WTC11 (cell line): ENCODE measurements around the gene MYBPH. TPM values are rescaled to one million over a fixed set of nuclear protein-coding genes. Genes with fewer than 3 reads are reported as not detected.

Source experiments
- ATAC-seq: fragments of 200-7000 bp; cut with Tn5 transposase; 2 replicates; pipeline ENCODE4 v1.10.0; 2021; ENCODE audit warnings: mild to moderate bottlenecking, moderate library complexity
- CTCF ChIA-PET: fragments of 300-600 bp; sonication (Branson Sonifier 250); formaldehyde crosslinking; loops from one replicate; lab custom pipeline; 2021; ENCODE audit warnings: antibody characterized with exemption; lab: Charles Lee
- POLR2A ChIA-PET: fragments of 350-600 bp; sonication (Branson Sonifier 250); formaldehyde crosslinking; loops from one replicate; lab custom pipeline; 2021; ENCODE audit warnings: antibody characterized with exemption; lab: Charles Lee
- DNase-seq: peaks from one replicate; pipeline ENCODE4 v3.0.0; 2021; ENCODE audit warnings: low spot score
- H3K27ac Mint-ChIP-seq: 2 replicates; pipeline ENCODE4 v1.8.0; 2021; ENCODE audit warnings: mixed read lengths
- H3K27me3 Mint-ChIP-seq: 2 replicates; pipeline ENCODE4 v1.8.0; 2021; ENCODE audit warnings: low read depth, mild to moderate bottlenecking, moderate library complexity, mixed read lengths
- H3K36me3 Mint-ChIP-seq: 2 replicates; pipeline ENCODE4 v1.8.0; 2021; ENCODE audit warnings: mixed read lengths
- H3K4me1 Mint-ChIP-seq: 2 replicates; pipeline ENCODE4 v1.8.0; 2022; ENCODE audit warnings: mixed read lengths
- H3K4me3 Mint-ChIP-seq: 2 replicates; pipeline ENCODE4 v1.8.0; 2021; ENCODE audit warnings: mild to moderate bottlenecking, moderate library complexity, mixed read lengths
- H3K9me3 Mint-ChIP-seq: 2 replicates; pipeline ENCODE4 v1.8.0; 2021; ENCODE audit warnings: mixed read lengths
- FOXP4 ChIP-seq: sonication (generic); formaldehyde crosslinking; IDR thresholded peaks from 2 replicates; pipeline ENCODE4 v1.8.0; 2022; ENCODE audit warnings: mild to moderate bottlenecking, missing genetic modification reagents
- GRHL2 ChIP-seq: fragments of 250-450 bp; sonication (Bioruptor Pico); IDR thresholded peaks from 2 replicates; pipeline ENCODE4 v1.8.0; 2022; ENCODE audit warnings: mild to moderate bottlenecking, moderate library complexity; ENCODE audit not compliant: insufficient replicate concordance, severe bottlenecking
- NR2C2 ChIP-seq: sonication (generic); formaldehyde crosslinking; IDR thresholded peaks from 2 replicates; pipeline ENCODE4 v1.8.0; 2022; ENCODE audit warnings: mild to moderate bottlenecking, missing genetic modification reagents
- PRDM15 ChIP-seq: sonication (generic); formaldehyde crosslinking; IDR thresholded peaks from 2 replicates; pipeline ENCODE4 v1.8.0; 2022; ENCODE audit warnings: missing genetic modification reagents
- PRRX2 ChIP-seq: fragments of 250-450 bp; sonication (Bioruptor Pico); IDR thresholded peaks from 2 replicates; pipeline ENCODE4 v1.8.0; 2021; ENCODE audit warnings: mild to moderate bottlenecking
- ZBTB43 ChIP-seq: sonication (generic); formaldehyde crosslinking; IDR thresholded peaks from 2 replicates; pipeline ENCODE4 v1.8.1; 2023; ENCODE audit warnings: mild to moderate bottlenecking, missing genetic modification reagents
- ZNF138 ChIP-seq: sonication (generic); formaldehyde crosslinking; conservative IDR thresholded peaks from 2 replicates; pipeline ENCODE4 v1.8.1; 2022; ENCODE audit warnings: mild to moderate bottlenecking, moderate library complexity, missing genetic modification reagents
- ZNF232 ChIP-seq: sonication (generic); formaldehyde crosslinking; IDR thresholded peaks from 2 replicates; pipeline ENCODE4 v1.8.0; 2022; ENCODE audit warnings: mild to moderate bottlenecking, missing genetic modification reagents
- ZNF317 ChIP-seq: sonication (generic); formaldehyde crosslinking; IDR thresholded peaks from 2 replicates; pipeline ENCODE4 v1.8.1; 2023; ENCODE audit warnings: low read depth, mild to moderate bottlenecking, moderate library complexity, missing genetic modification reagents, borderline replicate concordance
- ZNF416 ChIP-seq: fragments of 250-450 bp; sonication (Bioruptor Pico); IDR thresholded peaks from 2 replicates; pipeline ENCODE4 v1.9.0; 2021; ENCODE audit warnings: mild to moderate bottlenecking, inconsistent platforms
- ZNF423 ChIP-seq: fragments of 250-450 bp; sonication (Bioruptor Pico); IDR thresholded peaks from 2 replicates; pipeline ENCODE4 v2.1.2; 2022; ENCODE audit warnings: mild to moderate bottlenecking, moderate library complexity
- ZNF512 ChIP-seq: sonication (generic); formaldehyde crosslinking; IDR thresholded peaks from 2 replicates; pipeline ENCODE4 v1.8.1; 2022; ENCODE audit warnings: missing genetic modification reagents, borderline replicate concordance
- total RNA-seq: library from RNA; stranded (reverse); gene quantifications from 3 replicates; pipeline ENCODE4 v1.2.3, GENCODE V29; 2021
- TF ChIP-seq, protein P1 (sequence below): sonication (generic); formaldehyde crosslinking; IDR thresholded peaks from 2 replicates; pipeline ENCODE4 v1.8.1; 2022; ENCODE audit warnings: mild to moderate bottlenecking, missing genetic modification reagents, moderate library complexity, borderline replicate concordance
- TF ChIP-seq, protein P2 (sequence below): sonication (generic); formaldehyde crosslinking; IDR thresholded peaks from 2 replicates; pipeline ENCODE4 v1.8.1; 2022; ENCODE audit warnings: mild to moderate bottlenecking, moderate library complexity, missing genetic modification reagents
- TF ChIP-seq, protein P3 (sequence below): fragments of 200-600 bp; IDR thresholded peaks from 2 replicates; pipeline ENCODE4 v1.8.0; 2022; ENCODE audit warnings: antibody characterized with exemption
- TF ChIP-seq, protein P4 (sequence below): sonication (generic); formaldehyde crosslinking; IDR thresholded peaks from 2 replicates; pipeline ENCODE4 v1.8.0; 2023; ENCODE audit warnings: missing genetic modification reagents, mild to moderate bottlenecking, borderline replicate concordance
- TF ChIP-seq, protein P5 (sequence below): sonication (generic); formaldehyde crosslinking; IDR thresholded peaks from 2 replicates; pipeline ENCODE4 v1.8.1; 2023; ENCODE audit warnings: mild to moderate bottlenecking, missing genetic modification reagents, moderate library complexity

MYBPH gene
- total RNA-seq, 1 experiment from 2014 or later: not detected

- peaks cover 2% of the 10 kb centered on the region; the same call in 1 of the 2 replicates for H3K27me3 Mint-ChIP-seq
- no peak overlapping the region for H3K27ac Mint-ChIP-seq
- no peaks in the 10 kb centered on the region for H3K36me3 Mint-ChIP-seq
- no peaks in the 10 kb centered on the region for H3K9me3 Mint-ChIP-seq
- ATAC-seq: no peak
- H3K4me1 Mint-ChIP-seq: peaks cover 32% of the 10 kb centered on the region
- ChIA-PET CTCF (interaction anchor here (0.7 to 3.9 kb wide), 10 partner anchors 9 to 148 kb away, joined by 3 to 25 read pairs (median 6); no protein-coding TSS in a partner anchor), POLR2A (no interaction called here)
- DNase-seq: no peak
- H3K4me3 Mint-ChIP-seq: no peak overlapping the region
- TF ChIP-seq, protein P1, sequence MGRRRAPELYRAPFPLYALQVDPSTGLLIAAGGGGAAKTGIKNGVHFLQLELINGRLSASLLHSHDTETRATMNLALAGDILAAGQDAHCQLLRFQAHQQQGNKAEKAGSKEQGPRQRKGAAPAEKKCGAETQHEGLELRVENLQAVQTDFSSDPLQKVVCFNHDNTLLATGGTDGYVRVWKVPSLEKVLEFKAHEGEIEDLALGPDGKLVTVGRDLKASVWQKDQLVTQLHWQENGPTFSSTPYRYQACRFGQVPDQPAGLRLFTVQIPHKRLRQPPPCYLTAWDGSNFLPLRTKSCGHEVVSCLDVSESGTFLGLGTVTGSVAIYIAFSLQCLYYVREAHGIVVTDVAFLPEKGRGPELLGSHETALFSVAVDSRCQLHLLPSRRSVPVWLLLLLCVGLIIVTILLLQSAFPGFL (CRISPR knock-in tag): no peak
- no peak for TF ChIP-seq PRRX2 (CRISPR knock-in tag)
- no peak for TF ChIP-seq ZNF317 (CRISPR knock-in tag)
- no peak for TF ChIP-seq ZNF512 (CRISPR knock-in tag)
- TF ChIP-seq, protein P2, sequence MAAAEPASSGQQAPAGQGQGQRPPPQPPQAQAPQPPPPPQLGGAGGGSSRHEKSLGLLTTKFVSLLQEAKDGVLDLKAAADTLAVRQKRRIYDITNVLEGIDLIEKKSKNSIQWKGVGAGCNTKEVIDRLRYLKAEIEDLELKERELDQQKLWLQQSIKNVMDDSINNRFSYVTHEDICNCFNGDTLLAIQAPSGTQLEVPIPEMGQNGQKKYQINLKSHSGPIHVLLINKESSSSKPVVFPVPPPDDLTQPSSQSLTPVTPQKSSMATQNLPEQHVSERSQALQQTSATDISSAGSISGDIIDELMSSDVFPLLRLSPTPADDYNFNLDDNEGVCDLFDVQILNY: no peak
- TF ChIP-seq NR2C2 (CRISPR knock-in tag): no peak
- no peak for TF ChIP-seq FOXP4 (CRISPR knock-in tag)
- TF ChIP-seq PRDM15 (CRISPR knock-in tag): no peak
- TF ChIP-seq, protein P3, sequence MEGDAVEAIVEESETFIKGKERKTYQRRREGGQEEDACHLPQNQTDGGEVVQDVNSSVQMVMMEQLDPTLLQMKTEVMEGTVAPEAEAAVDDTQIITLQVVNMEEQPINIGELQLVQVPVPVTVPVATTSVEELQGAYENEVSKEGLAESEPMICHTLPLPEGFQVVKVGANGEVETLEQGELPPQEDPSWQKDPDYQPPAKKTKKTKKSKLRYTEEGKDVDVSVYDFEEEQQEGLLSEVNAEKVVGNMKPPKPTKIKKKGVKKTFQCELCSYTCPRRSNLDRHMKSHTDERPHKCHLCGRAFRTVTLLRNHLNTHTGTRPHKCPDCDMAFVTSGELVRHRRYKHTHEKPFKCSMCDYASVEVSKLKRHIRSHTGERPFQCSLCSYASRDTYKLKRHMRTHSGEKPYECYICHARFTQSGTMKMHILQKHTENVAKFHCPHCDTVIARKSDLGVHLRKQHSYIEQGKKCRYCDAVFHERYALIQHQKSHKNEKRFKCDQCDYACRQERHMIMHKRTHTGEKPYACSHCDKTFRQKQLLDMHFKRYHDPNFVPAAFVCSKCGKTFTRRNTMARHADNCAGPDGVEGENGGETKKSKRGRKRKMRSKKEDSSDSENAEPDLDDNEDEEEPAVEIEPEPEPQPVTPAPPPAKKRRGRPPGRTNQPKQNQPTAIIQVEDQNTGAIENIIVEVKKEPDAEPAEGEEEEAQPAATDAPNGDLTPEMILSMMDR: no peak
- TF ChIP-seq GRHL2: no peak
- TF ChIP-seq ZBTB43 (CRISPR knock-in tag): no peak
- no peak for TF ChIP-seq ZNF423 (CRISPR knock-in tag)
- TF ChIP-seq, protein P4, sequence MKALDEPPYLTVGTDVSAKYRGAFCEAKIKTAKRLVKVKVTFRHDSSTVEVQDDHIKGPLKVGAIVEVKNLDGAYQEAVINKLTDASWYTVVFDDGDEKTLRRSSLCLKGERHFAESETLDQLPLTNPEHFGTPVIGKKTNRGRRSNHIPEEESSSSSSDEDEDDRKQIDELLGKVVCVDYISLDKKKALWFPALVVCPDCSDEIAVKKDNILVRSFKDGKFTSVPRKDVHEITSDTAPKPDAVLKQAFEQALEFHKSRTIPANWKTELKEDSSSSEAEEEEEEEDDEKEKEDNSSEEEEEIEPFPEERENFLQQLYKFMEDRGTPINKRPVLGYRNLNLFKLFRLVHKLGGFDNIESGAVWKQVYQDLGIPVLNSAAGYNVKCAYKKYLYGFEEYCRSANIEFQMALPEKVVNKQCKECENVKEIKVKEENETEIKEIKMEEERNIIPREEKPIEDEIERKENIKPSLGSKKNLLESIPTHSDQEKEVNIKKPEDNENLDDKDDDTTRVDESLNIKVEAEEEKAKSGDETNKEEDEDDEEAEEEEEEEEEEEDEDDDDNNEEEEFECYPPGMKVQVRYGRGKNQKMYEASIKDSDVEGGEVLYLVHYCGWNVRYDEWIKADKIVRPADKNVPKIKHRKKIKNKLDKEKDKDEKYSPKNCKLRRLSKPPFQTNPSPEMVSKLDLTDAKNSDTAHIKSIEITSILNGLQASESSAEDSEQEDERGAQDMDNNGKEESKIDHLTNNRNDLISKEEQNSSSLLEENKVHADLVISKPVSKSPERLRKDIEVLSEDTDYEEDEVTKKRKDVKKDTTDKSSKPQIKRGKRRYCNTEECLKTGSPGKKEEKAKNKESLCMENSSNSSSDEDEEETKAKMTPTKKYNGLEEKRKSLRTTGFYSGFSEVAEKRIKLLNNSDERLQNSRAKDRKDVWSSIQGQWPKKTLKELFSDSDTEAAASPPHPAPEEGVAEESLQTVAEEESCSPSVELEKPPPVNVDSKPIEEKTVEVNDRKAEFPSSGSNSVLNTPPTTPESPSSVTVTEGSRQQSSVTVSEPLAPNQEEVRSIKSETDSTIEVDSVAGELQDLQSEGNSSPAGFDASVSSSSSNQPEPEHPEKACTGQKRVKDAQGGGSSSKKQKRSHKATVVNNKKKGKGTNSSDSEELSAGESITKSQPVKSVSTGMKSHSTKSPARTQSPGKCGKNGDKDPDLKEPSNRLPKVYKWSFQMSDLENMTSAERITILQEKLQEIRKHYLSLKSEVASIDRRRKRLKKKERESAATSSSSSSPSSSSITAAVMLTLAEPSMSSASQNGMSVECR (CRISPR knock-in tag): no peak
- no peak for TF ChIP-seq ZNF416 (CRISPR knock-in tag)
- TF ChIP-seq, protein P5, sequence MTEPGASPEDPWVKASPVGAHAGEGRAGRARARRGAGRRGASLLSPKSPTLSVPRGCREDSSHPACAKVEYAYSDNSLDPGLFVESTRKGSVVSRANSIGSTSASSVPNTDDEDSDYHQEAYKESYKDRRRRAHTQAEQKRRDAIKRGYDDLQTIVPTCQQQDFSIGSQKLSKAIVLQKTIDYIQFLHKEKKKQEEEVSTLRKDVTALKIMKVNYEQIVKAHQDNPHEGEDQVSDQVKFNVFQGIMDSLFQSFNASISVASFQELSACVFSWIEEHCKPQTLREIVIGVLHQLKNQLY (CRISPR knock-in tag): no peak
- no peak for TF ChIP-seq ZNF232 (CRISPR knock-in tag)
- TF ChIP-seq ZNF138 (CRISPR knock-in tag): no peak
These were observed 12.2 kb upstream of the MYBPH start for GRCh38 chr1:203187689-203188264.
